GM12892 (cell line): ENCODE results near the gene PRDM16.

Source experiments
- POLR2A ChIP-seq: IDR thresholded peaks from 2 replicates; pipeline ENCODE4 v1.6.1; 2011; ENCODE audit warnings: low read depth, low read length, control low read depth
- POLR2AphosphoS5 ChIP-seq: IDR thresholded peaks from 2 replicates; pipeline ENCODE4 v1.6.1; 2011; ENCODE audit warnings: low read depth, low read length, control low read depth

DNA sequence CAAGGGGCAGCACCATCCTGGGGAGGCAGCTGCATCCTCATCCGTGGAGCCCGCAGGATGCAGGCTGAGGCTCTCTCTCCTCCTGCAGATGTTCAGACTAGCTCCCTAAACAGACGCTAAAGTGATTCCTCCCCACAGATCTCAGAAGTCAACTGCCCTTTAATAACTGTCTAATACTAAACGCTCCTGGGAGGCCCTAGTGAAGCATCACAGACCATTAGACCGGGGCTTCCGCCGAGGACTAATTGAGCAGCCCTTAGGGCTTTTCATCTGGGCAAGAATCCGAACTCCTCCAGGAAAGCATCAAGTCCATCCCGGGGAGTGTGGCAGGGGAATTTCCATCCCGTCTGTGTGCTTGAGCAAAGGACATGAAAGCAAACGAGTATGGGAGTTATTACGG is 40.4 kb downstream of the PRDM16 start:
- TF ChIP-seq POLR2AphosphoS5 (no peak), POLR2A (no peak)
